ENCODE measurements around the gene SPR. TPM values are rescaled to one million over a fixed set of nuclear protein-coding genes. Genes with fewer than 3 reads are reported as not detected.

Gene SPR
- total RNA-seq, 1 donor from 2014 or later = 64.5 TPM

DNA sequence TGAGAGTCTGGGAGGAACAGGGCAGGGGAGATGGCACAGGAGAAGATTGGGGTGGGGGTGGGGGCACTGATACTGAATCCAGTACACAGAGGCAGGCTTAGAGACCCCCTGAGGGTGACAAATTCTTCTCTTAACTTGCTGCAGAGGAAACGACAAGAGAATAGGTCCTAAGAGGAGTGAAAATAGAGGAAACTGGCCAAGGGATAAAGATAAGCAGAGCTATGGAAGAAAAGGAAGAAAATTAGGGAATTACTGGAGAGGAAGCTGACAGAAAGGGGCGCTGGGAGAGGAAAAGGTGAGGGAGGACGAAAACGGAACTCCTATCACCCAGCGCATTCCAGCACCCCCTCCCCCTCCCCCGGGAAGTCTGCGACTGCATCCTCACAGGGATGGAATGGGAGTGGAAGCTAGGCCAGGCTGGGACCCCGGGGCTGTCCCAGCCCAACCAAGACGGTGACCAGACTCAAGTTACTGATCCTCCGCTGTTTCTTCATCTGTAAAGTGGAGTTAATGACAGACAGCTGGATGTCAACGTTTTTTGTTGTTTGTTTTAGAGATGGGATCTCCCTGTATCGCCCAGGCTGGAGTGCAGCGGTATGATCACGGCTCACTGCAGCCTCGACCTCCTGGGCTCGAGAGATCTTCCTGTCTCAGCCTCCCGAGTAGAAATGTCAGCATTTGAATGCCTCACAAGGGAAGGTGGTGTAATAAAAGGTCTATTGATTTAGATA, 27.5 kb downstream of the SPR start:
- ATAC-seq (no peak), DNase-seq (ENCODE audit: low spot score) (no peak)

DNA sequence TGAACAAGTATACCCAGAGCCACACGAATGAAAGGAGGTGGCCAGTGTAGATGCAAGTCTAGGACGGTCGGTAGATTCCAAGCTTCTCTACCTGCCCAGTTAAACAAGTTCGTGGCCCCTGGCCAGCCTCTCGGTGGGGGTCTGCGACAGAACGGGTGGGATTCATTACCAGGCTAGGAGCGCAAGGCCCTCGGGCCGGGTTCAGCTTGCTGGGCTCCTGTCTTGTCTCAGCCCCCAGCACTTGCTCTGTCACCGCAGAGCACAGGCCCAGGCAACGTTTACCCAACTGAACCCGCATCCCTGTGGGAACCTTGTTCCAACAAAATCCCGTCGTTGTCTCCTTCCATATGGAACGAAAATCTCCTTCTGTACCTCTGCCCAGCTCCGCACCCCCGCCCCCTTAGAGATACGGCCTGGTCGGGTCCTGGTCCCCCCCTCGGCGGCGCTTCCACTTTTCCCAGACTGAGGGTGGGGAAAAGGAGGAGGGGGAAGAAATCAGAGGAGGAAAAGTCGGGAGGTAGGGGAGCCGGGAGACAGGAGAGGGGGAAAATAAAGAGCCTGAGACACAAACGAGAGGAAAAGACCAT, 28.2 kb downstream of the SPR start:
- no peak for ATAC-seq
- DNase-seq (ENCODE audit: low spot score) = no peak

DNA sequence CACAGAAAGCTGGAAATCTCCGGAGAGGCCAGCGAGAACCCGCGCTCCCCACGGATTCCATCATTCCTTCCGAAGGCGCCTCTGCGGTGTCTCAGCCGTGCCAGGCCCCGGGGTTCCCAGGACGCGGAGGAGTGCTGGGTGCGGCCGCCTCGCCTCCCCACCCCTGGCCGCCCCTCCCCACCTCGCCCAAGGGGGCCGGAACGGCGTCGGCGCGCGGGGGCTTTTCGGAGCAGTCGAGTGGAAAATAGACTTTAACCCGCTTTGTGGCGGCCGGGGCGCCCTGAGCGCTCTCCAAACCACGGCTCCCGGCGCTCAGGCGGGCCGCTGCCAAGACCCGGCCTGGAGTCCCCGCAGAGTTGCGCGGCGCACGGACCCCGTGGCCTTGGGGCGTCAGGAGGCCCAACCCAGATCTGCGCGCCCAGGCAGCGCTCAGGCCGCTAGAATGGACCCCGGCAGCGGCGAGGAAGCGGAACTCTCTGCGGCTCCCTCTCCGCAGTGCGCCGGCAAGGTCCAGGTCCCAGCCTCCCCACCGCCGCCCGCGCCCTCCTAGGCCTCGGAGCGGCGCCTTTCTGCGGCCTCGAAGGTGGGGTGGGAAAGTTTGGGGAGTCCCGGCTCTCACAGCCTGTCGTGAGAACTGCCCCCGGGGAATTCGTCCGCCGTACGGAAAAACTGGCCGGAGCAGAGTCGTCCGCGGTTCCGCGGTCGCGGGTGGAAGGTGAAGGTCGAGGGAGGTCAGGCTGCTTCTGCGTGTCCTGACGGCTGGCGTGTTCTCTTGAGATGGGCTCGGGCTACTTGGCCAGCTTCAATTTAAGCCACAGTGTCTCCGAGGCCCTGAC, 28.9 kb downstream of the SPR start:
- peak; percentile 79 for ATAC-seq

DNA sequence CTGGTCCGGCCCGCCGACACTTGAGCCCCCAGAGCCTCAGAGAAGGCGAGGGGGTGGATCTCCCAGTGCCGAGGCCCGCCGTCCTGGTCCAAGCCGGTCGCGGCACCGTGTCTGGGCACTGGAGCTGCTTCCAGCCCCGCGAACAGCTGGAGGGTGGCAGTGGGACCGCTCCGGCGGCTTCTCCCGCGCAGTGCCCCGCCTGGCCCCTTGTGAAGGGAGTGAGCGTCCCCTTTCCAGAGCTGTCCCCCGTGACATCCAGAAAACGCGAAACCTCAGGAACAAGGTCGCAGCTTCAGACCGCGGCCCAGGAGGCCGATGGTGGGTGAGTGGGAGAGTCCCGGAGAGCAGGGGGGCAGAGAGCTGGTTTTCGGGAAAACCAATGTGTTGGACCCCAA, 29.5 kb downstream of the SPR start:
- DNase-seq (ENCODE audit: low spot score) = no peak
- peak; percentile 10 for ATAC-seq

More for the DNA sequence above, 28.9 kb downstream of the SPR start:
- DNase-seq (ENCODE audit: low spot score) = peak; percentile 83

DNA sequence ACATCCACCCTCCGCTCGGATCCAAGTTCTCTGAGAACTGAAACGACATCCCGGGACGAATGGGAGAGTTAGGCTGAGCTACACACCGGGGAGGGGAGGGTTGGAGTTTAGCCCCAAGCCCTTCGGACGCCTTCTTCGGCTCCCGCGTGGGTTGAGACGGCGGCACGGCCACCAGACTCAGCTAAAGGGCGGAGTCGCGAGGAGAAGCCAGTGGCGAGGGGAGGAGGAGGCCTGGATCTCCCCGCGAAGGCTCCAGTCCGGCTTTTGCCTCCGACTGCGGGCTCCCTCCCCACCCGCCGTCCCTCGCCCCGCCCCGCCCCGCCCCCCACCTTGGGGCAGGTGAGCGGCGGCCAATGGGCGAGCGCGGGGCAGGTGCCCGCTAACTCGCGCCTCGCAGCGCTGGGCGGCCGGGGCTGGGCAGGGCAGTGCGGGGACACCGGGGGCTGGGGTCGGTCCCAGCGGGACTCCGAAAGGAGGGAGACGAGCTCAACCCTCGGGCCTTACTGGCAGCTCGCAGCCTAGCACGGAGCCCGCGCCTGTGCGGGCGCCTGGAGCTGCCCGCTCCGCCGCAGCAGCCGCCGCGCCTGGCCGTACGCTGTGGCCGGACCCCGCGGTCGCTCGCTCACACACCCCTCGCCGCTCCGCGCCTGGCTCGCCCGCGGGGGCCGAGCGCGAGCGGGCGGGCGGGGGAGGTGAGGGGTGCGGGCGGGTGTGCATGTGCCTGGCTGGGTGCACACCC, 30.1 kb downstream of the SPR start, which contains the start of gene EMX1:
Gene EMX1 (plus strand): TSS at position 382 of the 739 bp plus-strand sequence. CDS start 334 bp downstream, at position 716.
- ATAC-seq (peak; percentile 84), DNase-seq (ENCODE audit: low spot score) (peak; percentile 85)

DNA sequence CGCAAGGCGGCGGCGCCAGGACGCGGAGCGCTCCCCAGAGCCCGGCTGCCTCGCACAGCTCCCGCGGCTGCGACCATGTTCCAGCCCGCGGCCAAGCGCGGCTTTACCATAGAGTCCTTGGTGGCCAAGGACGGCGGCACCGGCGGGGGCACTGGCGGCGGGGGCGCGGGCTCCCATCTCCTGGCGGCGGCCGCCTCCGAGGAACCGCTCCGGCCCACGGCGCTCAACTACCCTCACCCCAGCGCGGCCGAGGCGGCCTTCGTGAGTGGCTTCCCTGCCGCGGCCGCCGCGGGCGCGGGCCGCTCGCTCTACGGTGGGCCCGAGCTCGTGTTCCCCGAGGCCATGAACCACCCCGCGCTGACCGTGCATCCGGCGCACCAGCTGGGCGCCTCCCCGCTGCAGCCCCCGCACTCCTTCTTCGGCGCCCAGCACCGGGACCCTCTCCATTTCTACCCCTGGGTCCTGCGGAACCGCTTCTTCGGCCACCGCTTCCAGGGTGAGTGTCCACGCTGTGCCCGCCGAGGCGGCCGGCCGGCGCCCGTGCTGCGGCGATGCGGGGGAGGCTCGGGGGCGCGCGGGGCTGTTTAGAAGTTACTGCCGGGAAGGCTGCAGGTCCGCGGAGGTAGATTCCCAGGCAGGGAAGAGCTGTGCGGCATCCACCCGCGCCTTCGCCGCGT, 30.8 kb downstream of the SPR start:
- ATAC-seq (peak; percentile 2), DNase-seq (ENCODE audit: low spot score) (no peak)

DNA sequence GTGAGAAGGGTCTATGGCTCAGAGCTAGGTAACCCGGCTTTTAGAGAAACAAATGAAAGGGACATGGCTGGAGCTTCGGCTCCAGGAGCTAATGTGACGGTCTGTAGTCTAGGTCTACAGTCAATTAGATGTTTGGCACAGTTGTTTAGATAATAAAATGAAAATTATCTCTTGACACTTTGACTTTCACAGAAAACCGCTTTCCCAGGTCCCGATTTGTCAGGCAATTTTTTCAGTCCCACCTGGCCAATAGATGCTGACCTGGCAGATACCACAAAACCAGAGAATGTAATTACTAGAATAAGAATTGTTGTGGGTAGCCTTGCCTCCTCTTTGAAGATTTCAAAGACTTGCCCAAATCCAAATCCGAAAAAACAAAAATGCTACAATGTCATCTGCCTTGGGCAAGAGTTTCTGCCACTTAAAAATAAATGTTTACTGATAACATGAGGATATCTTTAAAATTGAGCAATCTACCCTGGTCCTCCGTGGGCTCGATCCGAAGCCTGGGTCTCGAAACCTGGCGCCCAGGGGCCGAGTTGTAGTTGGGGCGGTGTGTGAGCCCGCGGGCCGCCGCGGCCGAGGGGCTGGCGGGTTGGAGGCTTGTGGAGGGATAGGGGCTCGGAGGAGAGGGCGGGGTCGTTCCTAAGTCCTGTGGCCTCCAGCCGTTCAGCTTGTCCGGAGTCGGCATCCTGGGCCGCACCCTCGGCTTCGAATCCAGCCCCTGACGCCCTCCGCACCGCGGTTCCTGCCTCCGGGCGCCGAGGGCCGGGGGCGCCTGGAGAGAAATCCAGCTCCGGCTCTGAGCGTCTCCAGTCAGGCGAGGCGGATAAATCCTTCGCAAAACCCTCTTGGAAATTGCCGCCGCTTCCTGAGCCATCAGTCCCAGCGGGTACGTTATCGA, 32.5 kb downstream of the SPR start:
- ATAC-seq (no peak), DNase-seq (ENCODE audit: low spot score) (no peak)

DNA sequence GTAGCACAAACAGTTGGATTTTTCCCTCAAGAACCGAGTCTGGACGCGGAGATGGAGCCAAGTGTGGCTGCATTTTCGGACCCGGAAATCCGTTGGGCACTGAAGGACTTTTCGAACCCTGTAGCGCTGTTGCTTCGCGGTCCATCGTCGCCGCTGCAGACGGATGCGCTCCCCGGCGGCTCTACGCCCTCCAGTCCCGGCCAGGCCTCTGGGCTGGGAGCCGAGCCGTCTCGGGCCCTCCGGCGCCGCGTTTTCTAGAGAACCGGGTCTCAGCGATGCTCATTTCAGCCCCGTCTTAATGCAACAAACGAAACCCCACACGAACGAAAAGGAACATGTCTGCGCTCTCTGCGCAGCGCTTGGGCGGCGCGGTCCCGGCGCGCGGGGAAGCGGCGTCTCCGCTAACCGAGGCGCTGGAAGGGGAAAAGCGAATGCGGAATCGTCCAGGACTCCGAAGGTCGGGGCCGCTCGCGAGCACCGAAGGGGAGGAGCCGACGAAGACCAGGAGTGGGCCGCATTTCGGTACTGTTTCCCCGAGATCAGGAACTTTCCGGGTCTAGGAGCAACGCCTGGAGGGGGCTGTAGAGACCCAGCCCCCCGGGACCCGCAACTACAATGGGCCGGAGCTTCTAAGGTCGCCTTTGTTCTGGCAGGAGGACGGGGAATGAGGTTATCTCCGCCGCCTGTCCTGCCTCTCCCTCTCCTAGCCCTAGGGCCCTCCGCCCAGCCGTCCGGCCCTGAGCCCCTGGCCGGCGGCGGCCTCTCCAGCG, 33.3 kb downstream of the SPR start:
- DNase-seq (ENCODE audit: low spot score) (no peak), ATAC-seq (no peak)

DNA sequence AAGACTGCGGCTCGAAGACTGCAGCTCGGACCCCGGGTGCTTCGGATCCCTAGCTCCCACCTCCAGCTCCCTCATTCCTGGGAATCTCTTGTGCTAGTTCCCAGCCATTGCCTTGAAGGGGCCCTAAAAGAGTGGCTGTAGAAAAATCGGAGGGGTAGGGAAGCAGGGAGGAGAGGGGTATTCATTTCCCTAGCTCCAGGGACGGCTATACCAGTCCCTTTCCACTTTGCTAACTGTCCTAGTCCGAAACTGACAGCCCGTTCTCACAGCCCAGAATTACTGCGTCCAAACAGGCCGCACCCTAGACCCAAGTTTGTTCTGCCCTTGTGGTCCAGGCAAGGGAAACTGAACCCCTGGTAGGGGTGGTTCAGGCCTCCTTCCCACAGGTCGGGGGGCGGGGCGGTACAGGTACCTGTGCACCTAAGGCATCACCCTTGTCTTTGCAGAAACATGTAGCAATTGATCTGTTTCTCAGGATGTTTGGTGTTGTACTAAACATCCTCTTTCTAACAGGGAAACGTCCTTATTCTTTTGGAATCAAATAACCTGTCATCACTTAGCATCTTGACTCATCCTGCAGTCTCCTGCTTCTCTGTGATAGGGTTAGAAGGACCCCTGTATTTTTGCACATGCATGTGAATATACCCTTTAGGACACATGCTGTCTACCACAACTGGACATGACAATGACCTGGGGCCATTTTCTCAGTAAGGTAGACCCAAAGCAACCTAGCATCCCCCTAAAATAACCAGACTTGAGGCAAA, 34.1 kb downstream of the SPR start:
- ATAC-seq (no peak), DNase-seq (ENCODE audit: low spot score) (no peak)

DNA sequence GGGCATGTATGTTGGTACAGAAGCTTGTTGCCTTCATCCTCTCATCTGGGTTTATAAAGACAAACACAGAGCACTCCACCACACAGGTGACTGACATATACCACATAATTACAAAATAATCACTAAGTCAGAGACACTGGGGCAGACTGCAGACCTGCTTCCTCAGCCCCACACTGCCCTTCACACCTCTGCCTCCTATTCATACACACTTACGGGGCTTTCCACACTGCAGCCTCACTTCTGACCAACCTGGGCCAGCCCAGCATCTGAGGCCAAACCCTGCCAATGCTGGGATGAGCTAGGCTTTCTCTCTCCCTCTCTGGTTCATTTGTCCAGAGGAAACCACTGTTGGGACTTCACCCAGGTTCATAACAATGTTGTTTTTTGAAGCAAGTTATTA, 34.6 kb downstream of the SPR start:
- DNase-seq (ENCODE audit: low spot score) = no peak
- ATAC-seq = no peak

DNA sequence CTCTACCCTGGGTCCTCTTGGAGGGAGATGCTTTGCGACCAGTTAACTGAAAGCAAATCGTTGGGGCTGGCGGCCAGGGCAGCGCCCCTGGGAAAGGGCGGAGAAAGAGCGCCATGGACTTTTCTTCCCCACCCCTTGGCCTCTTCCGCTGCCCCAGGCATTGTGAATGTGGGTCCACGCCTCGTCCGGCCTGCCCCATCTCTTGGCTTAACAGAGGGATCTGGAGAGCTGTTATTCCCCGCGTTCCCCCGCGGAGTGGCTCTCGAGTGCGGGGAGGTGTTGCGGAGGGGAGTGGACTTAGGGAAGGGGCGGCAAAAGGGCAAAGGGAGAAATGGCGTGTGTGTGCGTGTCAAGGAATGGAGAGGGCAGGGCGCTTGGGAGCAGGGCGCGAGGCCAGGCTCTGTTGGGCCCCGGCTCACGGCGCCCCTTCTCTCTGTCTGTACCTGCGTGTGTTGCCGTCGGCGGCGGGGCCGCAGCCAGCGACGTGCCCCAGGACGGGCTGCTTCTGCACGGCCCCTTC, 36.7 kb downstream of the SPR start:
- DNase-seq (ENCODE audit: low spot score) (no peak), ATAC-seq (no peak)

DNA sequence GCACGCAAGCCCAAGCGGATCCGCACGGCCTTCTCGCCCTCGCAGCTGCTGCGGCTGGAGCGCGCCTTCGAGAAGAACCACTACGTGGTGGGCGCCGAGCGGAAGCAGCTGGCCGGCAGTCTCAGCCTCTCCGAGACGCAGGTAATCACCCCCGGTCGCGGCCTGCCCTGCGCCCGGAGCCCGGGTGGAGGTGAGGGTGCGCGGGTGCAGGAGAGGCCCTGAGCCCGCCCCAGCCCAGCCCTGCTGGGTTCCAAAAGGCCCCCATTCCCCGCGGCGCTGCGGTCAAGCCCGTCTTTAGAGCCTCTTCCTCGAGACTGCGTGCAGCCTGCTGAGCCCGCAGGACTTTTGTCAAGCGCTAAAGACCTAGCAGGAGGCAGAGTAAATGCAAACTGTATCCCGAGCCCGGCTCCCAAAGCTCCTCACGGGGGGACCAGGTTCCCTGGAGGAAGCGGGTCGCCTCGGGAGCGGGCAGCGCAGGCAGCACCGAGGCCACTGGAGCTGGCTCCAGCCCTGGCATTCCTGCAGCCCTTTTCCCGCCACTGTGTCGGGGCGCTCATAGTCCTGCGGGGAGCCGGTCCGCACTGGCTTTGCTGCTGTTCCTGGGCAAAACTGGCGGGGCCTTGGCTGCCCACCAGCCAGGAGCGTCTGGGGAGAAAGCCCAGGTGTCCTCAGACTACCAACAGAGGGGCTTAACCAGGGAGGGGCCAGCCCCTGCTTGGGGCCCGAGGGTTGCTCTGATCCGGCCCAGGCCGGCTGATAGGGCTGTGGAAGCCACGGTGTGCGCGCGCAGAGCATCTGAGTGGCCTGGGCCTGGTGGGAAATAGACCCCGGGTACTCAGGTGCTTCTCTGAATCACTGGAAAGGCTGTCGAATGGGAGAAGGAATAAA, 37.4 kb downstream of the SPR start:
- DNase-seq (ENCODE audit: low spot score) (no peak), ATAC-seq (peak; percentile 36)

DNA sequence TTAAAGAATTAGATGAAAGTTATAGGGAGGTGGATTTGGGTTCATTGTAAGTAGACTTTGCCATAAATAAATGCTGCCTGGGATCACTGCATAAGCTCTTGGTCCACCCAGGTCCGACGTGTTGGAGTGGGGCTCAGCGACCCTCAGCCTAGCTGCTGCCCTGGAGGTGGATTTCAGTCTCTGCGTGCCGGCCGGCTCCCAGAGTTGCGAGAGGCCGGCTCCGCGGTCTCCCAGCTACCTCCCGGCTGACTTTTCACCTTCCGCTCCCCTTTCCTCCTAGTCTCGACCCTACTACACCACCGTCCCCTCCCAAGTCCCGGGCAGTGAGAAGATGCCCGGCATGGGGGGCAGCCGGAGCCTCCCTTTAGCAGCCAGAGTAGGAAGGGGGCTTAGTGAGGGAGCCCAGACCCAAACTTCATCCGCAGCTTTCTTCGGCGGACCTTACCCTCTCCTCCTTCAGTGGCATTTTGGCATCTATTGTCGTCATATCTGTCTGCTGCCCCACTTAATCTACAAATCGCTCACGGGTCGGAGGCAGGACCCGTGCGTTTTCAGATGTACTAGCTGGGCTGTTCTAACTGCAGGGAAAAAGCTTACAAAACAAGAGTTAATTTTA, 38.2 kb downstream of the SPR start:
- DNase-seq (ENCODE audit: low spot score) = no peak
- ATAC-seq = no peak

DNA sequence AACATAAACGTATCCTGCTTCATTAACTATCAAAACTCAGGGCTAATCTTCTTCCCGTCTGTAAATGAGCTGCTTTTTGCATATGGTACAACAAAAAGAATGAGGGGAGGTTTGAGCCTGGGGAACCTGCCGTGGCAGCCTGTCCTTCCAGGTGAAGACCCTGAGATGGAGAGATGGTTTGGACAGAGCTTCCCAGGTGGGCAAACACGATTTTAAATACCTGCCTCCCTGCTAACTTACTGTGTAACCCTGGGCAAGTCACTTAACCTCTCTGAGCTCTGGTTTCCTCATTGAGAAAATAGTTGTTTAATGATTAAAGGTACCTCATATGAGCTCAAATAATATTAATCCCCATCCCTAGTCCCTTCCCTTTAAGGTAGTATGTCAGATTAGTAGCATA, 39.2 kb downstream of the SPR start:
- DNase-seq (ENCODE audit: low spot score) (no peak), ATAC-seq (no peak)

DNA sequence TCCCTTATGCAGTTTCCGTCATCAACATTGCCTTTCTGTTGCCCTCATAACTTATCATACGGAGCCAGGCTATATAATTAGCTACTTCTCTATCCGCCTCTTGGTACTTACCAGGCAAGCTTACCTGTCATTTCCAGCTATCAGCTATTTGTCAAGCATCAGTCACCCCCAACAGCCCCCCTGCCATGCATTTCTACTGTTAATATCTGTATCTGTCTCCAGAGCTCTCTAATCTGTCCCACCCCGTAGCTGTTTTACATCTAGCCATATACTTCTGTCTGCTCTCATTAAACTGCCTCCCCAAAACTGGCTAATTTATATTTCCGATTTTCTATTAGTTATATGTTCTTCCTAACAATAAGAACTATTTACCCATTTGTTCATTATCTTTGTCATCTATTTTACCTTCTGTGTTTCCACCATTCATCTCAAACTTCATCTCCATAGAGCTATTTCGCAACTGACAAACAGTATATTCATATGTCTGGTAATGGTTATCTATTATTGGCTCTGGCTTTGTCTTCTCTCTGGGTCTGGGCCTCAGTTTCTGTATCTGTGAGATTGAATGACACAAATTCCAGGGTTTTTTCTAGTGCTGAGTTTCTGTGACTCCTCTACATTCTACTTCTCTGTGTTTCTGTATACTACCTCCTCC, 39.7 kb downstream of the SPR start:
- DNase-seq (ENCODE audit: low spot score) = no peak

More for the DNA sequence above, 39.7 kb downstream of the SPR start:
- ATAC-seq = no peak
